Activated naive CD4-positive, alpha-beta T cell (primary cell): ENCODE data around the gene ACOXL.
"Not testable (repeated sequence)": the region's sequence is repeated elsewhere in the genome, so short reads cannot be mapped to it uniquely, and the experiment has no call there.

Experiments
- DNase-seq, 4 experiments: peaks; one replicate each; lab custom pipeline; 2025; lab: John Stamatoyannopoulos, UW

ACOXL gene

GRCh38 chr2:110732422-110733413, at the start of gene ACOXL:
ACOXL (plus strand) TSS chr2:110732573; CDS start chr2:110768390, 35,817 bp downstream.
- DNase-seq = no peak

- DNase-seq = no peak
These were observed 49.5 kb upstream of the ACOXL start for GRCh38 chr2:110682872-110683271.

- DNase-seq = not testable (repeated sequence)
These were observed 44.4 kb upstream of the ACOXL start for GRCh38 chr2:110687775-110688484.

- DNase-seq = no peak
These were observed 43.7 kb upstream of the ACOXL start for GRCh38 chr2:110688594-110689091.

GRCh38 chr2:110690083-110690965, 42.0 kb upstream of the ACOXL start:
- no peak for DNase-seq

GRCh38 chr2:110691612-110692258, 40.6 kb upstream of the ACOXL start:
- no peak for DNase-seq

- DNase-seq = not testable (repeated sequence)
These were observed 37.1 kb upstream of the ACOXL start for GRCh38 chr2:110695146-110695898.

- DNase-seq = not testable (repeated sequence)
These were observed 34.1 kb upstream of the ACOXL start for GRCh38 chr2:110698253-110698652.

- no peak for DNase-seq
These were observed 29.6 kb upstream of the ACOXL start for GRCh38 chr2:110702514-110703380.

GRCh38 chr2:110707386-110707965, 24.9 kb upstream of the ACOXL start:
- DNase-seq = no peak

GRCh38 chr2:110708455-110708854, 23.9 kb upstream of the ACOXL start:
- DNase-seq = no peak

- no peak for DNase-seq
These were observed 19.6 kb upstream of the ACOXL start for GRCh38 chr2:110712737-110713136.

GRCh38 chr2:110713513-110714362, 18.6 kb upstream of the ACOXL start:
- no peak for DNase-seq

- no peak for DNase-seq
These were observed 17.7 kb upstream of the ACOXL start for GRCh38 chr2:110714452-110715224.

GRCh38 chr2:110716959-110717645, 15.3 kb upstream of the ACOXL start:
- no peak for DNase-seq

- DNase-seq = no peak
These were observed 14.6 kb upstream of the ACOXL start for GRCh38 chr2:110717734-110718133.

GRCh38 chr2:110718382-110718781, 14.0 kb upstream of the ACOXL start:
- DNase-seq = no peak
